Neural cell (in vitro differentiated cells): Measurements from ENCODE around the gene KLHDC7B. TPM values are rescaled to one million over a fixed set of nuclear protein-coding genes. Genes with fewer than 3 reads are reported as not detected.

Experiments used
- H2AFZ ChIP-seq: fragments of 200-600, 300-800 bp; sonication (generic), shearing (Covaris generic); 2 replicates; pipeline ENCODE4 v1.6.0; 2014; ENCODE audit warnings: low read depth, mild to moderate bottlenecking, antibody characterized with exemption, low read length, moderate library complexity
- H3F3A ChIP-seq: fragments of 200-600 bp; shearing (Covaris generic); 2 replicates; pipeline ENCODE4 v1.6.1; 2016; ENCODE audit warnings: mild to moderate bottlenecking, moderate library complexity, mixed read lengths, antibody characterized with exemption, low read length; ENCODE audit not compliant: insufficient read depth, poor library complexity, severe bottlenecking
- H3K27ac ChIP-seq: fragments of 200-600, 300-800 bp; sonication (generic), shearing (Covaris generic); 2 replicates; pipeline ENCODE4 v1.5.1; 2014; ENCODE audit warnings: mild to moderate bottlenecking, low read length, moderate library complexity
- H3K27me3 ChIP-seq: fragments of 300-800, 200-600 bp; sonication (generic), shearing (Covaris generic); 2 replicates; pipeline ENCODE4 v1.6.0; 2014; ENCODE audit warnings: mild to moderate bottlenecking, low read depth, low read length, moderate library complexity; ENCODE audit not compliant: insufficient read depth
- H3K36me3 ChIP-seq: fragments of 300-800, 200-600 bp; sonication (generic), shearing (Covaris generic); 2 replicates; pipeline ENCODE4 v1.5.1; 2014; ENCODE audit warnings: mild to moderate bottlenecking, antibody characterized with exemption, low read length, moderate library complexity; ENCODE audit not compliant: insufficient read depth
- H3K4me2 ChIP-seq: fragments of 300-800, 200-600 bp; sonication (generic), shearing (Covaris generic); 2 replicates; pipeline ENCODE4 v1.6.0; 2014; ENCODE audit warnings: mild to moderate bottlenecking, low read length
- H3K4me3 ChIP-seq: fragments of 300-800, 200-600 bp; sonication (generic), shearing (Covaris generic); 2 replicates; pipeline ENCODE4 v1.5.1; 2014; ENCODE audit warnings: mild to moderate bottlenecking, low read length, moderate library complexity
- H3K79me2 ChIP-seq: fragments of 200-600 bp; shearing (Covaris generic); replicated peaks from 2 replicates; pipeline ENCODE4 v1.6.0; 2014; ENCODE audit warnings: mild to moderate bottlenecking, low read length, moderate library complexity; ENCODE audit not compliant: insufficient read depth
- H3K9ac ChIP-seq: fragments of 300-800, 200-600 bp; sonication (generic), shearing (Covaris generic); 2 replicates; pipeline ENCODE4 v1.6.1; 2016; ENCODE audit warnings: mild to moderate bottlenecking, low read length, mixed read lengths
- H3K9me2 ChIP-seq: fragments of 200-600 bp; shearing (Covaris generic); 2 replicates; pipeline ENCODE4 v1.6.1; 2016; ENCODE audit warnings: mild to moderate bottlenecking, low read length, mixed read lengths; ENCODE audit not compliant: insufficient read depth
- H3K9me3 ChIP-seq: fragments of 200-600, 300-800 bp; sonication (generic), shearing (Covaris generic); 2 replicates; pipeline ENCODE4 v1.6.1; 2016; ENCODE audit warnings: mild to moderate bottlenecking, mixed run types, low read length, moderate library complexity, mixed read lengths
- H4K20me1 ChIP-seq: fragments of 200-600 bp; shearing (Covaris generic); 2 replicates; pipeline ENCODE4 v1.6.1; 2016; ENCODE audit warnings: mild to moderate bottlenecking, mixed run types; ENCODE audit not compliant: insufficient read depth
- CTCF ChIP-seq: fragments of 450-650 bp; IDR thresholded peaks from 2 replicates; pipeline ENCODE4 v1.5.1; 2014; ENCODE audit warnings: antibody characterized with exemption, mild to moderate bottlenecking, moderate library complexity; ENCODE audit not compliant: poor library complexity, severe bottlenecking
- EP300 ChIP-seq: fragments of 450-650 bp; conservative IDR thresholded peaks from 2 replicates; pipeline ENCODE4 v1.6.1; 2014; ENCODE audit warnings: antibody characterized with exemption, mild to moderate bottlenecking, moderate library complexity; ENCODE audit not compliant: poor library complexity, severe bottlenecking
- EZH2 ChIP-seq: fragments of 200-600, 300-800 bp; shearing (Covaris generic), sonication (generic); IDR thresholded peaks from 2 replicates; pipeline ENCODE4 v1.6.1; 2014; ENCODE audit warnings: antibody characterized with exemption, low read length, borderline replicate concordance, mild to moderate bottlenecking; ENCODE audit not compliant: insufficient read depth, poor library complexity, severe bottlenecking
- MXI1 ChIP-seq: fragments of 450-650 bp; conservative IDR thresholded peaks from 2 replicates; pipeline ENCODE4 v1.6.1; 2014; ENCODE audit warnings: antibody characterized with exemption, mild to moderate bottlenecking; ENCODE audit not compliant: poor library complexity, severe bottlenecking
- POLR2AphosphoS5 ChIP-seq: IDR thresholded peaks from 2 replicates; pipeline ENCODE4 v1.6.1; 2012
- RAD21 ChIP-seq: fragments of 450-650 bp; conservative IDR thresholded peaks from 2 replicates; pipeline ENCODE4 v1.6.1; 2014; ENCODE audit warnings: antibody characterized with exemption, mild to moderate bottlenecking, moderate library complexity
- SMC3 ChIP-seq: fragments of 450-650 bp; conservative IDR thresholded peaks from 2 replicates; pipeline ENCODE4 v1.6.1; 2014; ENCODE audit warnings: antibody characterized with exemption, mild to moderate bottlenecking, moderate library complexity; ENCODE audit not compliant: poor library complexity
- TAF1 ChIP-seq: IDR thresholded peaks from 2 replicates; pipeline ENCODE4 v1.6.1; 2012; ENCODE audit warnings: low read depth
- polyA plus RNA-seq: library from polyadenylated mRNA; depleted of rRNA; stranded (reverse); fragments of >200 nt; gene quantifications from 2 replicates; pipeline ENCODE4 v1.2.3, GENCODE V29; 2014
- TF ChIP-seq, protein P1 (sequence below): IDR thresholded peaks from 2 replicates; pipeline ENCODE4 v1.6.1; 2012; ENCODE audit warnings: borderline replicate concordance

The KLHDC7B gene
- polyA plus RNA-seq, 1 donor from 2014 or later, result not detected

DNA sequence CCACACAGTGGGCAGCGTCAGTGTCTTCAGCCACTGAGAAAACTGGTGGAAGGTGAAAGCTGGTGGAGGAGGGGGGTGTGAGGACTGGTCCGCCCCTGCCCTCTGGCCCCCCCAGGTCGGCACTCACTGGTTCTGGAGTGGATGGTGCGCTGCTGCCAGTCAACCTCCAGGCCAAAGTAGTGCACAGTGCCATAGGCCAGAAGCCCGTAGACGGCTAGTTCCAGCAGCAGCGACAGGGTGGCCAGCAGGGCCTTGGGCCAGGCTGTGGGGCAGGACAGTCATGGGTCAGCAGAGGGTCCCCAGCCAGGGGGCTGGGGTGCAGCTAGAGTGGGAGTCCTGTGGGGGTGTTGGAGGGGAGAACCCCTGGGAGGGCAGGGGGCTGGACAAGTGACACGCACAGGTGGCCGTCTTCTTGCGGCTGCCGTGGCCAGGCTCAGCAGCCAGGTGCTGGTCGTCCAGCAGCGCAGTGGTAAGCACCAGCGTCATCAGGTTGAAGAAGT lies 40.4 kb upstream of the KLHDC7B start:
- no peaks in the 10 kb centered on the region for H3K36me3 ChIP-seq
- no peaks in the 10 kb centered on the region for H3K9me2 ChIP-seq
- no peak overlapping the region for H3K4me2 ChIP-seq
- H3K79me2 ChIP-seq, result peaks cover 26% of the 10 kb centered on the region
- H3K27ac ChIP-seq, result no peak overlapping the region
- H3K27me3 ChIP-seq, result no peaks in the 10 kb centered on the region
- no peak overlapping the region for H3K9ac ChIP-seq
- no peaks in the 10 kb centered on the region for H4K20me1 ChIP-seq
- H3K9me3 ChIP-seq, result no peaks in the 10 kb centered on the region
- TF ChIP-seq MXI1, result no peak
- TF ChIP-seq EZH2, result no peak
- TF ChIP-seq, protein P1, sequence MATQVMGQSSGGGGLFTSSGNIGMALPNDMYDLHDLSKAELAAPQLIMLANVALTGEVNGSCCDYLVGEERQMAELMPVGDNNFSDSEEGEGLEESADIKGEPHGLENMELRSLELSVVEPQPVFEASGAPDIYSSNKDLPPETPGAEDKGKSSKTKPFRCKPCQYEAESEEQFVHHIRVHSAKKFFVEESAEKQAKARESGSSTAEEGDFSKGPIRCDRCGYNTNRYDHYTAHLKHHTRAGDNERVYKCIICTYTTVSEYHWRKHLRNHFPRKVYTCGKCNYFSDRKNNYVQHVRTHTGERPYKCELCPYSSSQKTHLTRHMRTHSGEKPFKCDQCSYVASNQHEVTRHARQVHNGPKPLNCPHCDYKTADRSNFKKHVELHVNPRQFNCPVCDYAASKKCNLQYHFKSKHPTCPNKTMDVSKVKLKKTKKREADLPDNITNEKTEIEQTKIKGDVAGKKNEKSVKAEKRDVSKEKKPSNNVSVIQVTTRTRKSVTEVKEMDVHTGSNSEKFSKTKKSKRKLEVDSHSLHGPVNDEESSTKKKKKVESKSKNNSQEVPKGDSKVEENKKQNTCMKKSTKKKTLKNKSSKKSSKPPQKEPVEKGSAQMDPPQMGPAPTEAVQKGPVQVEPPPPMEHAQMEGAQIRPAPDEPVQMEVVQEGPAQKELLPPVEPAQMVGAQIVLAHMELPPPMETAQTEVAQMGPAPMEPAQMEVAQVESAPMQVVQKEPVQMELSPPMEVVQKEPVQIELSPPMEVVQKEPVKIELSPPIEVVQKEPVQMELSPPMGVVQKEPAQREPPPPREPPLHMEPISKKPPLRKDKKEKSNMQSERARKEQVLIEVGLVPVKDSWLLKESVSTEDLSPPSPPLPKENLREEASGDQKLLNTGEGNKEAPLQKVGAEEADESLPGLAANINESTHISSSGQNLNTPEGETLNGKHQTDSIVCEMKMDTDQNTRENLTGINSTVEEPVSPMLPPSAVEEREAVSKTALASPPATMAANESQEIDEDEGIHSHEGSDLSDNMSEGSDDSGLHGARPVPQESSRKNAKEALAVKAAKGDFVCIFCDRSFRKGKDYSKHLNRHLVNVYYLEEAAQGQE, result no peak
- TF ChIP-seq POLR2AphosphoS5, result no peak
- TF ChIP-seq RAD21, result no peak
- TF ChIP-seq CTCF, result no peak
- TF ChIP-seq TAF1, result no peak
- TF ChIP-seq SMC3, result no peak
- TF ChIP-seq EP300, result no peak
- no peaks in the 10 kb centered on the region for H3F3A ChIP-seq
- H3K4me3 ChIP-seq, result no peak overlapping the region
- no peak overlapping the region for H2AFZ ChIP-seq

DNA sequence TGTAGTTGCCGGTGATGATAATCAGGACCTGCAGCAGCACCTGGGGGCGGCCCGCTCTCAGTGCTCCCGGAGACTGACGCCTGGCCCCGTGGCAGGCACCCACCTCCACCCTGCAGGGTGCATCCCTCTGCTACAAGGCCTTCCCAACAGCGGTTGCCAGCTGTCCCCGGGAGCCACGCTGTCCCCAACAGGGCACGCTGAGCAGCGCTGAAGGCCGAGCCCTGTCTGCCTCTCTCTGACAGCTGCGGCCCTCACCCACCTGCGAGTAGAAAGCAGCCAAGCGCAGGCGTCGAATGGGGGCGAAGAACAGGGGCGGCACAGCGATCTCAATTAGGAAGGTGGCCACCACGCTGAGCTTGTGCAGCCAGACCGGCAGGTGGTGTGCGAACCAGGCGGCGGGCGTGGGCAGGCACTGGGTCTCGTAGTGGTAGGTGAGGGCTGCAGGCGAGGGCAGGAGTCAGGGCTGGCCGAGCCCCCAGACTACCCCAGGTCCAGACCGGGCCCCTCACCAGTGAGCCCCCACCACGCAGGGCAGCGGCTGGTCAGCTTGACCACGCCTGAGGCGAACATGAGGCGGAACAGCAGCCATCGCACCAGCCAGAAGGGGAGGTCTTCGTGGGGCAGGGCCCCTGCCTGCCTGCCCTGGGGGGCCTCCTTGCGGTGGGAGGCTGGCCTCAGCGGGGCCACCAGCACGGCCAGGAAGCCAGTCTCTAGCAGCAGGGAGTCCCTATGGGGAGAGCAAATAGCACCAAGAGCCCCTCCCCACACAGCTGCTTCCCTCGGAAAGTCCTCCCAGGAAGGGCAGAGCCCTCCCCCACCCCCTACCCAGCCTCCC lies 39.7 kb upstream of the KLHDC7B start:
- peaks cover 30% of the 10 kb centered on the region for H3K79me2 ChIP-seq
- H3K9me2 ChIP-seq, result no peaks in the 10 kb centered on the region
- no peaks in the 10 kb centered on the region for H3K9me3 ChIP-seq
- H3K4me3 ChIP-seq, result peak overlapping the region; percentile 94
- no peaks in the 10 kb centered on the region for H3F3A ChIP-seq
- TF ChIP-seq, protein P1, result no peak
- TF ChIP-seq EP300 (no peak), RAD21 (no peak), MXI1 (no peak), SMC3 (no peak), CTCF (no peak), EZH2 (no peak), TAF1 (no peak)
- H3K4me2 ChIP-seq, result no peak overlapping the region
- H3K27ac ChIP-seq, result no peak overlapping the region
- H3K27me3 ChIP-seq, result no peaks in the 10 kb centered on the region
- no peak overlapping the region for H2AFZ ChIP-seq
- peak overlapping the region; percentile 86 for H3K9ac ChIP-seq
- H4K20me1 ChIP-seq, result no peaks in the 10 kb centered on the region
- no peaks in the 10 kb centered on the region for H3K36me3 ChIP-seq
